HG03354 (cell line): ENCODE results near the gene ANO6.
"Not testable (repeated sequence)": the region's sequence is repeated elsewhere in the genome, so short reads cannot be mapped to it uniquely, and the experiment has no call there.

Experiments used
- ATAC-seq: cut with Tn5 transposase; IDR thresholded peaks from one replicate; pipeline ENCODE4 v1.9.1; 2021; ENCODE audit warnings: mild to moderate bottlenecking; ENCODE audit not compliant: unreplicated experiment, poor library complexity, severe bottlenecking

ANO6 gene

GRCh38 chr12:45235087-45236025, 19.5 kb downstream of the ANO6 start:
- ATAC-seq: peak; percentile 28

- not testable (repeated sequence) for ATAC-seq
Measured at GRCh38 chr12:45236383-45236782, 20.5 kb downstream of the ANO6 start.

DNA sequence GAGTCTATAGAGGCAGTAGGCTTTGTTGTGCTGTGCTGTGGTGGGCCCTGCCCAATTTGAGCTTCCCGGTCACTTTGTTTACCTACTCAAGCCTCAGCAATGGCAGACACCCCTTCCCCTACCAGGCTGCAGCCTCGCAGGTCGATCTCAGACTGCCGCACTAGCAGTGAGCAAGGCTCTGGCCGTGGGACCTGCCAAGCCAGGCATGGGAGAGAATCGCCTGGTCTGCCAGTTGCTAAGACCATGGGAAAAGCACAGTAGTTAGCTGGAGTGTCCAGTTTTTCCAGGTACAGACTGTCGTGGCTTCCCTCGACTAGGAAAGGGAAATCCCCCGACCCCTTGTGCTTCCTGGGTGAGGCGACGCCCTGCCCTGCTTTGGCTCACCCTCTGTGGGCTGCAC, 26.3 kb downstream of the ANO6 start:
- ATAC-seq: no peak

- no peak for ATAC-seq
Measured at GRCh38 chr12:45243963-45244362, 28.1 kb downstream of the ANO6 start.

GRCh38 chr12:45244561-45245343, 28.9 kb downstream of the ANO6 start:
- ATAC-seq: peak; percentile 79

- ATAC-seq: no peak
Measured at GRCh38 chr12:45246236-45246635, 30.3 kb downstream of the ANO6 start.

GRCh38 chr12:45247589-45247988, 31.7 kb downstream of the ANO6 start:
- ATAC-seq: no peak

DNA sequence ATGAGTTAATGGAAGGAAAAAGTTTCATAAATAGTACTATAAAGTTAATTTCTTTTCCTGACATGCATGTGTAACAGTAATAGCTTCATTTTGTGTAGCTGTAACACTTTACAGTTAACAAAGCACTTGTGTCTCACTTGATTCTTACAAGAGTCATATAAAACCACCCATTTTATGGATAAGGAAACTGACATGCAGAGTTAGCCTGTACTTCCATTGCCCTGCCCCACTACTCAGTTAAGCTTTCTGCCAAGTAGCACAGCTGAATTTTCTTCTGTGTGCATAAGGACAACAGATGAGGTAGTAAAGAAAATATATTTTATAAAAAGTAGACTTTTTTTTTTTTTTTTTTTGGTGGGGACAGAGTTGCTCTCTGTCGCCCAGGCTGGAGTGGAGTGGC, 32.2 kb downstream of the ANO6 start:
- no peak for ATAC-seq

- no peak for ATAC-seq
Measured at GRCh38 chr12:45254254-45254653, 38.4 kb downstream of the ANO6 start.

GRCh38 chr12:45256721-45257120, 40.8 kb downstream of the ANO6 start:
- ATAC-seq: peak; percentile 32

GRCh38 chr12:45257185-45257930, 41.5 kb downstream of the ANO6 start:
- peak; percentile 90 for ATAC-seq

GRCh38 chr12:45259675-45260074, 43.8 kb downstream of the ANO6 start:
- ATAC-seq: no peak

DNA sequence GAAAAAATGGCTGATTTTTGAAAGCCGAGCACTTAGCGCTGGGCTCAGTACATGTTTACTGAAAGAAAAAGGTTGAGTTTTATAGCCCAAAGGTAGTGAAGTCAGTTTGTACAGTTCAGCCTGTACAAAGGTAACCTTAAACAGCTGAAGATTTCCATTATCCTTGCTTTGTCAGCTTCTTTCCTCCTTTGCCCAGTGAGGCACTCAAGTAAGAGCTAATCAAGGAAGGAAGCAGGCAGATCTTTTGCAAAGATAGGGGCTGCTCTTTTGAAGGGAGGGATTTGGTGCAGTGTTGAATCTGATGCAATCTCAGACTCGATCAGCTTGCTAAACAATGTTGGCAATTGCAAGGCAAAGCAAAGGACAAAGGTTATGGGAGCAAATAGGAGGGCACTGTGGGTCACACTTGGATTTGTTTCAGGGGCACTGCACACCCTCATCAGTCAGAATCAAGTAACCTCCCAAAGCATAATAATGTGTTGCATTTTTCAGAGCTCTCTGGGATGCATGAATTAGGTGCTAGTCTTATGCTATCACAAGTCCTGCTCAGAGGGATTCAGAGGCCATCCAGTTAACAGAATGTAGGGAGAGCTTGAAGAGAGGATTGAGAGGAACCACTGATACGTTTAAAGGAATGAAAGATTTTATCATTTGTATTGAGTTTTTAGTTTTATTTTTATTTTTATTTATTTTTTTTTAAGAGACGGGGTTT, 44.4 kb downstream of the ANO6 start:
- no peak for ATAC-seq

GRCh38 chr12:45260854-45261253, 45.0 kb downstream of the ANO6 start:
- ATAC-seq: no peak

- not testable (repeated sequence) for ATAC-seq
Measured at GRCh38 chr12:45262185-45262584, 46.3 kb downstream of the ANO6 start.

DNA sequence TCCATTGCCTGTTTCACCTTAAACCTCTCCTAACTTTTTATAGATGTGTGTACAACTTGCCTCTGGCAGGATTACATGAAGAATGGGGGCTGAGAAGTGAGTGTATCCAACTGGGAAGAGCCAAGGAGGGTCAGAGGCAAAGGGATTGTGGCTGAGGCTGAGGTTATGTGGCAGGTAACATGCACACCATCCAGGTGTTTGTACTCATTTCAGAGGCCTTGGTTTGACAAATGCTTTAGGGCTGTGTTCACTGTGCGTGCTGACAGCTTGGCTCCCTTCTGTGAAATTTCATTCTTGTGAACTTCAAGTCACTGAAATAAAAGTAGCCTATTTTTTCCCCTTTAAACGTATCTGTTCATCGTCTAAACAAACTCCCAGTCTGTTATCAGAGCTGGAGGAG, 47.7 kb downstream of the ANO6 start:
- no peak for ATAC-seq

DNA sequence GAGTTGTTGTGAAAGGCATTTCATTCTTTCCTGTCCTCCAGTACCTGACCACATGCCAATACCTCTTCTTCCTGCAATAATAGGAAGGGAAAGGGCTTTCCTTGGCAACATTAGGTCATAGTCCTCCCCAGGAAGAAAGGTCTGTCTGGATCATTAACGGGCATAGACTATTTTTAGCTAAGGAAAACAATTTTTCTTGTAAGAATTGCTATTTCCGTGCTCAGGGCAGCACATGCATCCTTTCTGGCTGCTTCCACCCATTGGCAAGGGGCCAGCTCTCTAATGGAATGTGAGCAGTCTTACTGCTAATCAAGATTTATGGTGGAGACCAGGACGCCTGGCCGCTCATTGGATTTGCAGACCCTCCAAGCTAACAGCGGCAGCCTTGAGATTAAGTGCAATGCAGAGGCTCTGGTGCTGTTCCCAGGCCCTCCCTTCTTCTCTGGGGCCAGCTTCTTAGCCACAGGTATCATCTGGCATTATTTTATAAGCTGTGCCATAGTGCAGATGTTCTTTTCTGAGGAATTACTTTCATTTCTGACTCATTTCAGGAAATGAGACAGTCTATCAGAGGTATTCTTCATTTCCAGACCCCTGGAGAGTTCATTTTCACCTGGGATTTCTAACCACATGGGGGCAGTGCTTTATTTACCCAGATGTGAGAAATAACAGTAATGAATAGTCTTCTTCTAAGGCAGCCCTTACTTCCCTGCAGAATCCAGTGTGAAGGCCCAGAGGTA, 52.9 kb downstream of the ANO6 start:
- peak; percentile 81 for ATAC-seq

DNA sequence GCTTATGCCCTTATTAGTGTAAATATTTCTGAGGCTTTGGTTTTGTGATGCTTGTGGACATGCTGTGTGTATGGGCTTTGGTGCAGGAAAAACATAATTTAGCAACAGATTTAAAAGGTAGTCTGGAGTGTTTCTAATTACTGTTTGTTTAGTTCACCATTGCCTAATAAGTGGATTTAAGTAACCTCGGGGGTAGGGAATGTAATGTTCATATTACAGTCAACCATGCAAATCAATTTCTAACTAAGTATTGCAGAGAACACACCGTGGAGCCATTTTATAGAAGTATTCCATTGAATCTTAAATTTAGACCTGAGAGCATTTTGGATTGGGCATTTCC, 53.5 kb downstream of the ANO6 start:
- no peak for ATAC-seq

DNA sequence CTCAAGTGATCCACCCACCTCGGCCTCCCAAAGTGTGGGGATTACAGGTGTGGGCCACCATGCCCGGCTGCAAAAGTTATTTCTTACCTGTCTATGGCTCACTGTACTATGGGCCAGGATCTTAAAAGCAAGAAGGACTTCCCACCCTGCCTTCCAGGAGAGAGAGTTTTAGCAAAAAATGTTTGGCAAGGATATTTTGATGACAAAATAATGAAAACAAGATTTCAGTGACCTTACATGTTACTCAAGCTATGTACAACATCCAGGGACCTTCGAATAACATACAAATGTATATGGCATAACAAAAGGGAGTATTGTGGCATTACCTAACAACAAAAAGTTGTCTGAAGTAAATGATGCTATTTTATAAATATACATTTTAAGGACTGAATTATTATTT, 55.1 kb downstream of the ANO6 start:
- ATAC-seq: no peak
